Measurements from ENCODE around the gene USP17L5. TPM values are rescaled to one million over a fixed set of nuclear protein-coding genes. Genes with fewer than 3 reads are reported as not detected.
"Not testable (repeated sequence)": the region's sequence is repeated elsewhere in the genome, so short reads cannot be mapped to it uniquely, and the experiment has no call there.

The USP17L5 gene, protein sequence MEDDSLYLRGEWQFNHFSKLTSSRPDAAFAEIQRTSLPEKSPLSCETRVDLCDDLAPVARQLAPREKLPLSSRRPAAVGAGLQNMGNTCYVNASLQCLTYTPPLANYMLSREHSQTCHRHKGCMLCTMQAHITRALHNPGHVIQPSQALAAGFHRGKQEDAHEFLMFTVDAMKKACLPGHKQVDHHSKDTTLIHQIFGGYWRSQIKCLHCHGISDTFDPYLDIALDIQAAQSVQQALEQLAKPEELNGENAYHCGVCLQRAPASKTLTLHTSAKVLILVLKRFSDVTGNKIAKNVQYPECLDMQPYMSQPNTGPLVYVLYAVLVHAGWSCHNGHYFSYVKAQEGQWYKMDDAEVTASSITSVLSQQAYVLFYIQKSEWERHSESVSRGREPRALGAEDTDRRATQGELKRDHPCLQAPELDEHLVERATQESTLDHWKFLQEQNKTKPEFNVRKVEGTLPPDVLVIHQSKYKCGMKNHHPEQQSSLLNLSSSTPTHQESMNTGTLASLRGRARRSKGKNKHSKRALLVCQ
- polyA plus RNA-seq (ENCODE audit: insufficient read length in 4 of 4) = not detected

- DNase-seq (ENCODE audit: low read depth in 4 of 4, low spot score in 3 of 4) = not testable (repeated sequence)
Observed at GRCh38 chr4:9339103-9339502, at the start of gene USP17L5. Gene USP17L5, plus strand, starts transcription at chr4:9339403. Its CDS starts 0 bp downstream, at chr4:9339403.

- DNase-seq (ENCODE audit: low read depth in 4 of 4, low spot score in 3 of 4) = not testable (repeated sequence)
Observed at GRCh38 chr4:9324191-9324590, 15.0 kb upstream of the USP17L5 start.

DNA sequence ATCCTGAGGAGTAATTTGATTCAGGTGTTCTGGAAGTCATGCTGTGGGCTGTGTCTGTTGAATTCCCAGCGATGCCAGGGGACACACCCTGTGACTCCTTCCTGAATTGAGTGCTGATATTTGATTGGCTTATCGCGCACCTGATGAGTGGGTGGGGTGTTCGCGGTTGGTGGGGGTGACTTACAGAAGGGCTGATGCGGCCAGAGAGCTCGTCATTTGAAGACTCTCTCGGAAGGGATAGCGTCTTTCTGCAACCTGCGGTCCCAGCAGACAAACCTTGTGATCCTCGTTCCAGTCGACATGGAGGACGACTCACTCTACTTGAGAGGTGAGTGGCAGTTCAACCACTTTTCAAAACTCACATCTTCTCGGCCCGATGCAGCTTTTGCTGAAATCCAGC is 14.3 kb upstream of the USP17L5 start, which contains the start of gene USP17L24:
USP17L24 (plus strand) TSS at position 301 of the 400 bp plus-strand sequence; CDS start at position 301, 0 bp downstream.
- not testable (repeated sequence) for DNase-seq (ENCODE audit: low read depth in 4 of 4, low spot score in 3 of 4)

DNA sequence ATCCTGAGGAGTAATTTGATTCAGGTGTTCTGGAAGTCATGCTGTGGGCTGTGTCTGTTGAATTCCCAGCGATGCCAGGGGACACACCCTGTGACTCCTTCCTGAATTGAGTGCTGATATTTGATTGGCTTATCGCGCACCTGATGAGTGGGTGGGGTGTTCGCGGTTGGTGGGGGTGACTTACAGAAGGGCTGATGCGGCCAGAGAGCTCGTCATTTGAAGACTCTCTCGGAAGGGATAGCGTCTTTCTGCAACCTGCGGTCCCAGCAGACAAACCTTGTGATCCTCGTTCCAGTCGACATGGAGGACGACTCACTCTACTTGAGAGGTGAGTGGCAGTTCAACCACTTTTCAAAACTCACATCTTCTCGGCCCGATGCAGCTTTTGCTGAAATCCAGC is 9.6 kb upstream of the USP17L5 start, which contains the start of gene USP17L25:
USP17L25 (plus strand) TSS at position 301 of the 400 bp plus-strand sequence; CDS start at position 301, 0 bp downstream.
- not testable (repeated sequence) for DNase-seq (ENCODE audit: low read depth in 4 of 4, low spot score in 3 of 4)

DNA sequence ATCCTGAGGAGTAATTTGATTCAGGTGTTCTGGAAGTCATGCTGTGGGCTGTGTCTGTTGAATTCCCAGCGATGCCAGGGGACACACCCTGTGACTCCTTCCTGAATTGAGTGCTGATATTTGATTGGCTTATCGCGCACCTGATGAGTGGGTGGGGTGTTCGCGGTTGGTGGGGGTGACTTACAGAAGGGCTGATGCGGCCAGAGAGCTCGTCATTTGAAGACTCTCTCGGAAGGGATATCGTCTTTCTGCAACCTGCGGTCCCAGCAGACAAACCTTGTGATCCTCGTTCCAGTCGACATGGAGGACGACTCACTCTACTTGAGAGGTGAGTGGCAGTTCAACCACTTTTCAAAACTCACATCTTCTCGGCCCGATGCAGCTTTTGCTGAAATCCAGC is 4.8 kb upstream of the USP17L5 start, which contains the start of gene USP17L26:
USP17L26 (plus strand) TSS at position 301 of the 400 bp plus-strand sequence; CDS start at position 301, 0 bp downstream.
- DNase-seq (ENCODE audit: low read depth in 4 of 4, low spot score in 3 of 4) = not testable (repeated sequence)

GRCh38 chr4:9343848-9344247 is 4.6 kb downstream of the USP17L5 start, which contains the start of gene USP17L27:
Gene USP17L27, plus strand, starts transcription at chr4:9344148. Its CDS starts 0 bp downstream, at chr4:9344148.
- DNase-seq (ENCODE audit: low read depth in 4 of 4, low spot score in 3 of 4) = not testable (repeated sequence)

- not testable (repeated sequence) for DNase-seq (ENCODE audit: low read depth in 4 of 4, low spot score in 3 of 4)
Observed at GRCh38 chr4:9348593-9348992, 9.4 kb downstream of the USP17L5 start, which contains the start of gene USP17L28. Gene USP17L28, plus strand, starts transcription at chr4:9348893. Its CDS starts 0 bp downstream, at chr4:9348893.

- DNase-seq (ENCODE audit: low read depth in 4 of 4, low spot score in 3 of 4) = not testable (repeated sequence)
Observed at GRCh38 chr4:9350866-9351265, 11.7 kb downstream of the USP17L5 start.

GRCh38 chr4:9353338-9353737 is 14.1 kb downstream of the USP17L5 start, which contains the start of gene USP17L29:
Gene USP17L29, plus strand, starts transcription at chr4:9353638. Its CDS starts 0 bp downstream, at chr4:9353638.
- DNase-seq (ENCODE audit: low read depth in 4 of 4, low spot score in 3 of 4) = not testable (repeated sequence)

- not testable (repeated sequence) for DNase-seq (ENCODE audit: low read depth in 4 of 4, low spot score in 3 of 4)
Observed at GRCh38 chr4:9362829-9363228, 23.6 kb downstream of the USP17L5 start, which contains the start of gene USP17L30. Gene USP17L30, plus strand, starts transcription at chr4:9363129. Its CDS starts 0 bp downstream, at chr4:9363129.

- not testable (repeated sequence) for DNase-seq (ENCODE audit: low read depth in 4 of 4, low spot score in 3 of 4)
Observed at GRCh38 chr4:9379881-9380280, 40.7 kb downstream of the USP17L5 start.

DNA sequence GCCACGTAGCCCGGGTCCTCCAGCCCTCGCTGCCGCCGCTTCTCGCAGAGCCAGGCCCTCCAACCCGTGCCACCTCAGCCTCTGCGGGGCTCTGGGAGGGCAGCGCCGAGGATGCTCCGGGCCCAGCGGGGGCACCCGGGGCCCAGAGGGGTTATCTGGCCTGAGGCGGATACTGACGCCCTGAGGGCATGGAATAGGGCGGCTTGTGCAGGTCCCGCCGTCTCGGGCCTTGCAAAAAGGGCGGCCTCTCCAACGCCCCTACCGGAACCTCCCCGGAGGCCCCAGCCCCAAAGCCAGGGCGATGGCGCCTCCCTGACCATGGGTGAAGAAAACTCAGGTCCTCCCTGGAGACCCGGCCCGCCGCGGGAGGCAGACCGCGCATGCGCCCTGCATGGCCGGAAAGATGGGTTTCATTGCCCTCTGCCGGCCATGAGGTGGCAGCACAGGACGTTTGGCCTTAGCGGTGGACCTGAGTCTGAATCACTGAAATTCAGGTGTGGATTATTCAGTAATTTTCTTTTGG is 41.9 kb downstream of the USP17L5 start:
- peak in 1 of 4 donors; percentile 20 for DNase-seq (ENCODE audit: low read depth in 4 of 4, low spot score in 3 of 4)

GRCh38 chr4:9384126-9384525 is 44.9 kb downstream of the USP17L5 start:
- no peak for DNase-seq (ENCODE audit: low read depth in 4 of 4, low spot score in 3 of 4)

GRCh38 chr4:9389001-9389400 is 49.8 kb downstream of the USP17L5 start:
- not testable (repeated sequence) for DNase-seq (ENCODE audit: low read depth in 4 of 4, low spot score in 3 of 4)

Other genes with a start within 250 kb of the USP17L5 start
- gene FAM90A26, start 169.0 kb upstream of the USP17L5 start, polyA plus RNA-seq (ENCODE audit: insufficient read length in 4 of 4) = under 1 TPM in 1 of 4 donors, not detected in 3; 0.05 TPM
- not detected for gene USP17L10, start 128.7 kb upstream of the USP17L5 start, polyA plus RNA-seq (ENCODE audit: insufficient read length in 4 of 4)
- not detected for gene USP17L11, start 124.0 kb upstream of the USP17L5 start, polyA plus RNA-seq (ENCODE audit: insufficient read length in 4 of 4)
- gene USP17L12, start 119.3 kb upstream of the USP17L5 start, polyA plus RNA-seq (ENCODE audit: insufficient read length in 4 of 4) = not detected
- gene USP17L13, start 114.5 kb upstream of the USP17L5 start, polyA plus RNA-seq (ENCODE audit: insufficient read length in 4 of 4) = not detected
- under 1 TPM in 1 of 4 donors, not detected in 3; 0.11 TPM for gene USP17L15, start 105.0 kb upstream of the USP17L5 start, polyA plus RNA-seq (ENCODE audit: insufficient read length in 4 of 4)
- gene USP17L17, start 95.5 kb upstream of the USP17L5 start, polyA plus RNA-seq (ENCODE audit: insufficient read length in 4 of 4) = not detected
- not detected for gene USP17L18, start 90.8 kb upstream of the USP17L5 start, polyA plus RNA-seq (ENCODE audit: insufficient read length in 4 of 4)
- not detected for gene USP17L19, start 86.0 kb upstream of the USP17L5 start, polyA plus RNA-seq (ENCODE audit: insufficient read length in 4 of 4)
- not detected for gene USP17L20, start 81.3 kb upstream of the USP17L5 start, polyA plus RNA-seq (ENCODE audit: insufficient read length in 4 of 4)
- not detected for gene USP17L21, start 76.5 kb upstream of the USP17L5 start, polyA plus RNA-seq (ENCODE audit: insufficient read length in 4 of 4)
- not detected for gene USP17L22, start 71.8 kb upstream of the USP17L5 start, polyA plus RNA-seq (ENCODE audit: insufficient read length in 4 of 4)
- not detected for gene USP17L24, start 14.2 kb upstream of the USP17L5 start, polyA plus RNA-seq (ENCODE audit: insufficient read length in 4 of 4)
- not detected for gene USP17L25, start 9.5 kb upstream of the USP17L5 start, polyA plus RNA-seq (ENCODE audit: insufficient read length in 4 of 4)
- gene USP17L26, start 4.7 kb upstream of the USP17L5 start, polyA plus RNA-seq (ENCODE audit: insufficient read length in 4 of 4) = not detected
- gene USP17L27, start 4.7 kb downstream of the USP17L5 start, polyA plus RNA-seq (ENCODE audit: insufficient read length in 4 of 4) = not detected
- gene USP17L28, start 9.5 kb downstream of the USP17L5 start, polyA plus RNA-seq (ENCODE audit: insufficient read length in 4 of 4) = not detected
- gene USP17L29, start 14.2 kb downstream of the USP17L5 start, polyA plus RNA-seq (ENCODE audit: insufficient read length in 4 of 4) = not detected
- not detected for gene USP17L30, start 23.7 kb downstream of the USP17L5 start, polyA plus RNA-seq (ENCODE audit: insufficient read length in 4 of 4)
- not detected for gene DEFB131A, start 105.0 kb downstream of the USP17L5 start, polyA plus RNA-seq (ENCODE audit: insufficient read length in 4 of 4)

Data from right renal pelvis (tissue), 4 donors.